NCI-H748 (cell line): ENCODE data around the gene PRSS33.

Experiments
- DNase-seq: peaks from one replicate; lab custom pipeline; 2025; ENCODE audit not compliant: unreplicated experiment; lab: John Stamatoyannopoulos, UW

PRSS33 gene

GRCh38 chr16:2787406-2787805 lies at the start of gene PRSS33:
Gene PRSS33, minus strand, starts transcription at chr16:2787560. Its CDS starts 1,013 bp downstream, at chr16:2786547.
- DNase-seq: no peak

GRCh38 chr16:2836646-2837508 lies 49.5 kb upstream of the PRSS33 start:
- no peak for DNase-seq

GRCh38 chr16:2835638-2836493 lies 48.5 kb upstream of the PRSS33 start:
- no peak for DNase-seq

GRCh38 chr16:2834968-2835367 lies 47.6 kb upstream of the PRSS33 start:
- no peak for DNase-seq

GRCh38 chr16:2833776-2834175 lies 46.4 kb upstream of the PRSS33 start:
- DNase-seq: no peak

GRCh38 chr16:2831203-2831602 lies 43.8 kb upstream of the PRSS33 start:
- no peak for DNase-seq

- DNase-seq: no peak
Observed at GRCh38 chr16:2830355-2830695, 43.0 kb upstream of the PRSS33 start.

- DNase-seq: no peak
Observed at GRCh38 chr16:2829501-2830354, 42.4 kb upstream of the PRSS33 start, which contains the start of gene ZG16B. Gene ZG16B, plus strand, starts transcription at chr16:2830303. Its CDS starts 139 bp downstream, at chr16:2830442.

- DNase-seq: no peak
Observed at GRCh38 chr16:2828876-2829430, 41.6 kb upstream of the PRSS33 start.

- DNase-seq: no peak
Observed at GRCh38 chr16:2828521-2828840, 41.1 kb upstream of the PRSS33 start.

- DNase-seq: no peak
Observed at GRCh38 chr16:2827831-2828520, 40.6 kb upstream of the PRSS33 start.

GRCh38 chr16:2827374-2827791 lies 40.0 kb upstream of the PRSS33 start:
- no peak for DNase-seq

GRCh38 chr16:2826591-2827373 lies 39.4 kb upstream of the PRSS33 start:
- no peak for DNase-seq

- DNase-seq: no peak
Observed at GRCh38 chr16:2825906-2826305, 38.5 kb upstream of the PRSS33 start.

- DNase-seq: no peak
Observed at GRCh38 chr16:2825049-2825742, 37.8 kb upstream of the PRSS33 start.

GRCh38 chr16:2824626-2825025 lies 37.3 kb upstream of the PRSS33 start:
- no peak for DNase-seq

GRCh38 chr16:2822496-2822895 lies 35.1 kb upstream of the PRSS33 start:
- DNase-seq: no peak

- DNase-seq: no peak
Observed at GRCh38 chr16:2822158-2822495, 34.8 kb upstream of the PRSS33 start.
